ENCODE measurements around the gene PEX12. TPM values are rescaled to one million over a fixed set of nuclear protein-coding genes. Genes with fewer than 3 reads are reported as not detected.

The PEX12 gene
- total and polyA plus RNA-seq, 12 donors, result 4.2 to 18.5 (median 11.5) TPM

Small RNAs within 50 kb of the gene (small RNA-seq; reads per million reads assigned to genes)
- gene AC004134.1 (0 reads per million in 2 donors), gene AC015911.1 (0 reads per million in 2 donors), gene SNORD7 (102 to 135 reads per million in 2 donors)

Other genes starting within 250 kb of the PEX12 start
- 10 to 100 TPM in 8 of 9 donors, 1 to 10 TPM in 1; 6.4 to 37.3 (median 20.6) TPM for gene SLFN11, start 204.9 kb downstream of the PEX12 start, total RNA-seq
- gene SLFN11, start 204.9 kb downstream of the PEX12 start, polyA plus RNA-seq, result 10 to 100 TPM in 2 of 3 donors, 1 to 10 TPM in 1; 8.0 to 10.9 (median 10.1) TPM
- gene SLFN12, start 146.1 kb downstream of the PEX12 start, total RNA-seq, result 10 to 100 TPM in 8 of 9 donors, 1 to 10 TPM in 1; 5.1 to 17.1 (median 12.7) TPM
- gene SLFN12, start 146.1 kb downstream of the PEX12 start, polyA plus RNA-seq, result 1 to 10 TPM; 5.5 to 9.7 (median 5.6) TPM
- 1 to 10 TPM in 8 of 9 donors, under 1 TPM in 1; 0.97 to 9.7 (median 6.2) TPM for gene SLFN13, start 129.8 kb downstream of the PEX12 start, total RNA-seq
- gene SLFN13, start 129.8 kb downstream of the PEX12 start, polyA plus RNA-seq, result 1 to 10 TPM; 1.4 to 2.2 (median 1.4) TPM
- 1 to 10 TPM in 1 of 9 donors, under 1 TPM in 7, not detected in 1; 0.17 to 2.0 (median 0.52) TPM for gene SLFN12L, start 40.9 kb downstream of the PEX12 start, total RNA-seq
- gene SLFN12L, start 40.9 kb downstream of the PEX12 start, polyA plus RNA-seq, result under 1 TPM; 0.13 to 0.59 (median 0.32) TPM
- under 1 TPM in 1 of 9 donors, not detected in 8; 0.39 TPM for gene SLFN14, start 17.8 kb downstream of the PEX12 start, total RNA-seq
- not detected for gene SLFN14, start 17.8 kb downstream of the PEX12 start, polyA plus RNA-seq
- gene AP2B1, start 8.8 kb upstream of the PEX12 start, total RNA-seq, result 100 to 1,000 TPM in 4 of 9 donors, 10 to 100 TPM in 5; 62.4 to 167 (median 79.9) TPM
- gene AP2B1, start 8.8 kb upstream of the PEX12 start, polyA plus RNA-seq, result 100 to 1,000 TPM in 1 of 3 donors, 10 to 100 TPM in 2; 23.4 to 104 (median 50.5) TPM
- gene RASL10B, start 153.1 kb upstream of the PEX12 start, total RNA-seq, result 1 to 10 TPM; 1.1 to 8.1 (median 3.8) TPM
- 1 to 10 TPM; 1.4 to 1.7 (median 1.5) TPM for gene RASL10B, start 153.1 kb upstream of the PEX12 start, polyA plus RNA-seq
- gene GAS2L2, start 174.7 kb upstream of the PEX12 start, total RNA-seq, result under 1 TPM in 3 of 9 donors, not detected in 6; 0.06 to 0.22 (median 0.08) TPM
- gene GAS2L2, start 174.7 kb upstream of the PEX12 start, polyA plus RNA-seq, result under 1 TPM in 2 of 3 donors, not detected in 1; 0.08 to 0.10 TPM
- under 1 TPM in 2 of 9 donors, not detected in 7; 0.11 to 0.83 TPM for gene C17orf50, start 182.3 kb upstream of the PEX12 start, total RNA-seq
- under 1 TPM in 2 of 3 donors, not detected in 1; 0.07 to 0.24 TPM for gene C17orf50, start 182.3 kb upstream of the PEX12 start, polyA plus RNA-seq
- 10 to 100 TPM in 1 of 9 donors, 1 to 10 TPM in 7, under 1 TPM in 1; 0.67 to 11.1 (median 4.8) TPM for gene MMP28, start 217.1 kb upstream of the PEX12 start, total RNA-seq
- 1 to 10 TPM in 2 of 3 donors, under 1 TPM in 1; 0.97 to 7.4 (median 4.3) TPM for gene MMP28, start 217.1 kb upstream of the PEX12 start, polyA plus RNA-seq
- gene TAF15, start 230.9 kb upstream of the PEX12 start, total RNA-seq, result 100 to 1,000 TPM in 4 of 9 donors, 10 to 100 TPM in 5; 27.8 to 153 (median 60.2) TPM
- 100 to 1,000 TPM; 143 to 213 (median 199) TPM for gene TAF15, start 230.9 kb upstream of the PEX12 start, polyA plus RNA-seq

Measured in adrenal gland (tissue), 12 donors.